OCI-LY3 (cell line): Measurements from ENCODE around the gene DUS2.

Source experiments
- CTCF ChIP-seq: fragments of 200-600, 300-600 bp; sonication (generic); IDR thresholded peaks from 2 replicates; pipeline ENCODE4 v1.5.1; 2014; ENCODE audit warnings: antibody characterized with exemption, low read length, low read depth
- EZH2phosphoT487 ChIP-seq: fragments of 200-600 bp; shearing (Covaris generic); IDR thresholded peaks from 2 replicates; pipeline ENCODE4 v1.6.1; 2018; ENCODE audit warnings: antibody characterized with exemption, mixed run types, low read depth

GRCh38 chr16:68087688-68088087 lies 64.6 kb downstream of the DUS2 start:
- TF ChIP-seq CTCF, result no peak
- no peak for TF ChIP-seq EZH2phosphoT487
